ENCODE data around the gene RMND1. TPM values are rescaled to one million over a fixed set of nuclear protein-coding genes. Genes with fewer than 3 reads are reported as not detected.
A peak's percentile ranks its signal among the peaks of the same experiment; 100 is the strongest.

Gene RMND1
- total RNA-seq, 1 donor from 2014 or later = 27.4 TPM

DNA sequence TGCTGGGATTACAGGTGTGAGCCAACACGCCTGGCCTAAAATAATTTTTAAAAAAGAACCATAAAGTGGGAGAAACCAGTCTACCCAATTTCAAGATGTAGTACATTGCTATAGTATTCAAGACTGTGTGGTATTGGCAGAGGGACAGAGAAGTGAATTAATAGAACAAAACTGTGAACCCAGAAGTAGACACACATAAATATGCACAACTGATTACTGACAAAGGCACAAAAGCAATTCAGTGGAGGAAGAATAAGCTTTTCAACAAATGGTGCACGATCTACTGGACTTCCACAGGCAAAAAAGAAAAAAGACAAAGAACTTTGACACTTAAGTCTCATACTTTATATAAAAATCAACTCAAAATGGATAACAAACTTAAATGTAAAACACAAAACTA lies 76.1 kb downstream of the RMND1 start:
- H3K4me3 Mint-ChIP-seq = peak overlapping the region; percentile 74
- H3K9me3 Mint-ChIP-seq = no peaks in the 10 kb centered on the region
- peaks cover 73% of the 10 kb centered on the region for H3K4me1 Mint-ChIP-seq
- no peak for DNase-seq (ENCODE audit: low read depth, low spot score)
- H3K27me3 Mint-ChIP-seq (ENCODE audit: low read depth) = no peaks in the 10 kb centered on the region
- H3K27ac Mint-ChIP-seq (ENCODE audit: unreplicated experiment) = peak overlapping the region; percentile 59
- peaks cover 6% of the 10 kb centered on the region for H3K36me3 Mint-ChIP-seq (ENCODE audit: low read depth)
- TF ChIP-seq, protein P1, sequence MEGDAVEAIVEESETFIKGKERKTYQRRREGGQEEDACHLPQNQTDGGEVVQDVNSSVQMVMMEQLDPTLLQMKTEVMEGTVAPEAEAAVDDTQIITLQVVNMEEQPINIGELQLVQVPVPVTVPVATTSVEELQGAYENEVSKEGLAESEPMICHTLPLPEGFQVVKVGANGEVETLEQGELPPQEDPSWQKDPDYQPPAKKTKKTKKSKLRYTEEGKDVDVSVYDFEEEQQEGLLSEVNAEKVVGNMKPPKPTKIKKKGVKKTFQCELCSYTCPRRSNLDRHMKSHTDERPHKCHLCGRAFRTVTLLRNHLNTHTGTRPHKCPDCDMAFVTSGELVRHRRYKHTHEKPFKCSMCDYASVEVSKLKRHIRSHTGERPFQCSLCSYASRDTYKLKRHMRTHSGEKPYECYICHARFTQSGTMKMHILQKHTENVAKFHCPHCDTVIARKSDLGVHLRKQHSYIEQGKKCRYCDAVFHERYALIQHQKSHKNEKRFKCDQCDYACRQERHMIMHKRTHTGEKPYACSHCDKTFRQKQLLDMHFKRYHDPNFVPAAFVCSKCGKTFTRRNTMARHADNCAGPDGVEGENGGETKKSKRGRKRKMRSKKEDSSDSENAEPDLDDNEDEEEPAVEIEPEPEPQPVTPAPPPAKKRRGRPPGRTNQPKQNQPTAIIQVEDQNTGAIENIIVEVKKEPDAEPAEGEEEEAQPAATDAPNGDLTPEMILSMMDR (conservative IDR thresholded peaks at IDR 0.05) = no peak

DNA sequence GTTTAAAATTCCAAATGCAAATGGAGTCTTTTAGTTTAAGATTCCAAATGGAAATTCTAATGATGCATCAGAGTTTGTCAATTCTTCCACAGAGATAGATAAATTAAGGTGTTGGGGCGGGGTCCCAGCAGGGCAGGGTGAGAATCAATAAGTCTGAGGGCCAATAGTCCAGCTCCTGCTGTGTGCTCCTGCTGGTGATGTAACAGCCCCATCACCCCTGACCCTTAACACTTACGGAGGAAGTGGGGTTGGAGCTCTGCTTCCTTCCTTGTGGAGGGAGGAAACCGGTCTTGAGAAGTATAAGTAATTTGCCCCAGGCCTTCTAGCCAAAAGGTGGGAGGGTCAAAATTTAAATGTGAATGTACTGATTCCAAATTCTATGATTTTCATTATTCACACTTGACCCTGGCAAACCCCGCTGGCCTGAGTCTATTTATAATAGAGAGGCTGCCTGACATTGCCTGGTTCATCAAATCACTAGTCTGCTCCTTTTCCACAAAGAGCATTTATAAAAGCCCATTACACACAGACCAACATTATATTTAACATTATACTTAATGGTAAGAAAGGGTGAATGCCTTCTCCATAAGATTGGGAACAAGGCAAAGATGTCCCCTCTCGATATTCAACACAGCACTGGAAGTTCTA lies 77.8 kb downstream of the RMND1 start:
- Mint-ChIP-seq H3K4me1 (peaks cover 64% of the 10 kb centered on the region), H3K27me3 (ENCODE audit: low read depth) (no peaks in the 10 kb centered on the region), H3K36me3 (ENCODE audit: low read depth) (peaks cover 9% of the 10 kb centered on the region), H3K4me3 (peak overlapping the region; percentile 56), H3K9me3 (no peaks in the 10 kb centered on the region), H3K27ac (ENCODE audit: unreplicated experiment) (peak overlapping the region; percentile 83)
- peak; percentile 37 for DNase-seq (ENCODE audit: low read depth, low spot score)
- TF ChIP-seq, protein P1 (conservative IDR thresholded peaks at IDR 0.05) = no peak

DNA sequence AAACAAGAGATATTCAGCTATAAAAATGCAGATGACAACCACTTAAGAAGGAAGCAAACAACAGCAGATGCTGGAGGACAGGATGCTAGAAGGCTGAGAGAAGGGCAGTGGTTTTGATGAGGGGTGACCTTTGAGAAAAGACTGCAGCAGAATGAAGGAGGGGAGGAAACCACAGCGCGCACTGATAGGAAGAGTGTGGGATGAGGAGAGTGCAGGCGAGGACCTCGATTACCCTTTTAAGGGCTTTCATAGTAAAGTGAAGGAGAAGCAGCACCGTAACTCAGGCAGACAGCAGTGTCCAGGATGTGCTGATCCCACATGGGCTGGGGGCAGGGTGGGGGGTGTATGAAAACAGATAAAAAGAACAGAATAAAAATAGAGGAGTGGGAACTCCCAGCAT lies 79.8 kb downstream of the RMND1 start:
- Mint-ChIP-seq H3K27me3 (ENCODE audit: low read depth) (no peaks in the 10 kb centered on the region), H3K27ac (ENCODE audit: unreplicated experiment) (peak overlapping the region; percentile 10), H3K4me3 (peak overlapping the region; percentile 44), H3K36me3 (ENCODE audit: low read depth) (peaks cover 9% of the 10 kb centered on the region), H3K9me3 (no peaks in the 10 kb centered on the region), H3K4me1 (peaks cover 59% of the 10 kb centered on the region)
- TF ChIP-seq, protein P1 (conservative IDR thresholded peaks at IDR 0.05) = no peak
- DNase-seq (ENCODE audit: low read depth, low spot score) = no peak

DNA sequence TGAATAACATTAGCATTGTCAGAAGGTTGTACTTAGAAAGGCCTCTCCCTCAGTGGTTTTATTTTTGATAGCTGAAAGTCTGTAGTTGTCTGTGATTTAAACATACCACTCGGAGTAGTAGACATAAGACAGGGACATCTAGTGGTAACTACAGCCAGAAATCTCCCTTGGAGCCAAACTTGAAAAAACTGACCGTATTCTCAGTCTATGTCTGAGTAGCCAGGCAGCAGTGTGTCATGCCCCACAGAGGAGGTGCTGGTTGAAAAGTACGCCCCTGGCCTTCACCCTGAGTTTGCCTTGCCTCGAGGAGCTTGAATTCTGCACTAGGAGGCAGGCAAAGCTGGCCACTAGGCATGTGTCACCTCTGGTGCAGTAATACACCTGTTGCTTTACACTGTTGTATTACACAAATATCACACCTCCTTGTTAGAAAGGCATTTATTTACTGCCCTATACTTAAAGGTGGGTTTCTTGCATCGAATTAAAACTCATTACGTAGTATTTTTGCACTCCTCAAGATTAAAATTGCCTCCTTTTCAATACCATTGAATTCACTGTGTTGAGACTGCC lies 81.3 kb downstream of the RMND1 start:
- no peaks in the 10 kb centered on the region for H3K27me3 Mint-ChIP-seq (ENCODE audit: low read depth)
- no peaks in the 10 kb centered on the region for H3K9me3 Mint-ChIP-seq
- H3K4me1 Mint-ChIP-seq = peaks cover 56% of the 10 kb centered on the region
- H3K36me3 Mint-ChIP-seq (ENCODE audit: low read depth) = peaks cover 9% of the 10 kb centered on the region
- H3K4me3 Mint-ChIP-seq = peak overlapping the region; percentile 23
- TF ChIP-seq, protein P1 (conservative IDR thresholded peaks at IDR 0.05) = peak; percentile 38
- no peak for DNase-seq (ENCODE audit: low read depth, low spot score)
- no peak overlapping the region for H3K27ac Mint-ChIP-seq (ENCODE audit: unreplicated experiment)

DNA sequence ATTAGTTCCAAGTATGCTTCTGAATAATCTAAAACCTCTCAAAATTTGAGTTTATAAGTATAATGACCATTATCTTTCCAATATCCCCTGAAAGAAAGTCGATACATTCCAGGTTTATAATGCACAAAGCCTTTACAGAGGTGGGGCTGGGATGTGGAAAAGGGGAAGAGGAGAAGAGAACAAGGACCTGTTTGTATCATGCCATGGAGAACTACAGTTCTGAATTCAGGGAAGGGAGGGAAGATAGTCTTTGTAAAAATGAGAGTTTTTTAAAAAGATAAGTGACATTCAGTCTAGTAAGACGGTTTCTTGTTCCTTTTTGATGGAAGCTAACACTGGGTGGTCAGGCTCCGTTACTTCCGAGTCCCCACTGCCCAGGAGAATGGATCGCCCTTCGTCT lies 86.7 kb downstream of the RMND1 start:
- TF ChIP-seq, protein P1 (conservative IDR thresholded peaks at IDR 0.05) = no peak

More for the DNA sequence above, 86.7 kb downstream of the RMND1 start:
- peaks cover 27% of the 10 kb centered on the region for H3K4me1 Mint-ChIP-seq
- H3K4me3 Mint-ChIP-seq = no peak overlapping the region
- no peak for DNase-seq (ENCODE audit: low read depth, low spot score)
- no peaks in the 10 kb centered on the region for H3K9me3 Mint-ChIP-seq
- peak overlapping the region; percentile 22 for H3K27ac Mint-ChIP-seq (ENCODE audit: unreplicated experiment)
- H3K27me3 Mint-ChIP-seq (ENCODE audit: low read depth) = no peaks in the 10 kb centered on the region
- H3K36me3 Mint-ChIP-seq (ENCODE audit: low read depth) = peaks cover 18% of the 10 kb centered on the region

Measured in neural crest cell (in vitro differentiated cells).